HepG2 (cell line): ENCODE results near the gene TRABD. TPM values are rescaled to one million over a fixed set of nuclear protein-coding genes. Genes with fewer than 3 reads are reported as not detected.

Experiments used
- AGO1 ChIP-seq: fragments of 200-400 bp; formaldehyde crosslinking; IDR thresholded peaks from 2 replicates; pipeline ENCODE4 v1.6.1; 2017; ENCODE audit warnings: mild to moderate bottlenecking, low read depth, low read length, moderate library complexity; ENCODE audit not compliant: poor library complexity, severe bottlenecking
- ARID3A ChIP-seq: IDR thresholded peaks from 2 replicates; pipeline ENCODE4 v1.6.1; 2012; ENCODE audit warnings: low read depth, low read length, improper control_type of control experiment
- HNRNPK ChIP-seq: fragments of 200-400 bp; formaldehyde crosslinking; IDR thresholded peaks from 2 replicates; pipeline ENCODE4 v1.6.1; 2018; ENCODE audit warnings: low read length, low read depth, moderate library complexity, mild to moderate bottlenecking; ENCODE audit not compliant: poor library complexity, severe bottlenecking
- HOXA7 ChIP-seq: sonication (generic); formaldehyde crosslinking; IDR thresholded peaks from 2 replicates; pipeline ENCODE4 v1.8.1; 2022; ENCODE audit warnings: mild to moderate bottlenecking, missing genetic modification reagents, moderate library complexity
- KLF13 ChIP-seq: sonication (generic); formaldehyde crosslinking; IDR thresholded peaks from 2 replicates; pipeline ENCODE4 v1.4.0; 2020; ENCODE audit warnings: mild to moderate bottlenecking, missing genetic modification reagents
- PPARG ChIP-seq: conservative IDR thresholded peaks from 2 replicates; pipeline ENCODE4 v1.6.1; 2016; ENCODE audit warnings: missing biosample characterization, missing genetic modification reagents
- ZNF562 ChIP-seq: sonication (generic); formaldehyde crosslinking; IDR thresholded peaks from 2 replicates; pipeline ENCODE4 v1.8.0; 2022; ENCODE audit warnings: missing genetic modification reagents, borderline replicate concordance
- ZNF670 ChIP-seq: sonication (generic); formaldehyde crosslinking; IDR thresholded peaks from 2 replicates; pipeline ENCODE4 v1.8.0; 2022; ENCODE audit warnings: mild to moderate bottlenecking, missing genetic modification reagents, borderline replicate concordance
- ZNF775 ChIP-seq: sonication (generic); formaldehyde crosslinking; IDR thresholded peaks from 2 replicates; pipeline ENCODE4 v1.4.0; 2020; ENCODE audit warnings: missing genetic modification reagents, mild to moderate bottlenecking, moderate library complexity, borderline replicate concordance
- ZNF883 ChIP-seq: sonication (generic); formaldehyde crosslinking; IDR thresholded peaks from 2 replicates; pipeline ENCODE4 v1.5.1; 2020; ENCODE audit warnings: mild to moderate bottlenecking, missing genetic modification reagents; ENCODE audit errors: not compliant biosample characterization
- polyA plus RNA-seq, 8 experiments: library from polyadenylated mRNA; depleted of rRNA in 3 of 8; stranded (reverse) in 7 of 8; unstranded in 1 of 8; fragments of >200 nt; fragmentation: Illumina TruSeq in 4 of 8; extraction: Trizol in 4 of 8; gene quantifications; 2 replicates each; pipeline versions ENCODE4 v1.2.1 to v1.2.3, GENCODE V29; 2011 to 2016; ENCODE audit warnings: low read depth in 4 of 8, missing spikeins in 1 of 8, mixed read lengths in 1 of 8; ENCODE audit not compliant: insufficient read depth in 1 of 8
- total RNA-seq, 5 experiments: library from RNA; depleted of rRNA; stranded (reverse); fragments of >200 nt; fragmentation: Illumina TruSeq; extraction: Trizol; gene quantifications; 2 replicates each; pipeline ENCODE4 v1.2.3, GENCODE V29; 2016; ENCODE audit warnings: low read depth in 1 of 5
- TF ChIP-seq, protein P1 (sequence below): sonication (generic); formaldehyde crosslinking; IDR thresholded peaks from 2 replicates; pipeline ENCODE4 v1.4.0; 2020; ENCODE audit warnings: missing genetic modification reagents, borderline replicate concordance
- TF ChIP-seq, protein P2 (sequence below), 2 experiments: sonication (generic) in 1 of 2; formaldehyde crosslinking in 1 of 2; IDR thresholded peaks; 2 replicates each; pipeline versions ENCODE4 v1.6.1 to v1.9.0; 2014 to 2022; ENCODE audit warnings: antibody characterized with exemption in 1 of 2, borderline replicate concordance in 1 of 2, inconsistent platforms in 1 of 2, low read depth in 1 of 2, missing genetic modification reagents in 1 of 2
- TF ChIP-seq, protein P3 (sequence below): sonication (generic); formaldehyde crosslinking; conservative IDR thresholded peaks from 2 replicates; pipeline ENCODE4 v1.4.0; 2020; ENCODE audit warnings: missing genetic modification reagents

Gene TRABD
- total and polyA plus RNA-seq, 2 of the 13 experiments (the other 11 are each of a cell fraction or from before 2014, with no cell fraction given): 21.5 to 28.9 TPM

- TF ChIP-seq, protein P1, sequence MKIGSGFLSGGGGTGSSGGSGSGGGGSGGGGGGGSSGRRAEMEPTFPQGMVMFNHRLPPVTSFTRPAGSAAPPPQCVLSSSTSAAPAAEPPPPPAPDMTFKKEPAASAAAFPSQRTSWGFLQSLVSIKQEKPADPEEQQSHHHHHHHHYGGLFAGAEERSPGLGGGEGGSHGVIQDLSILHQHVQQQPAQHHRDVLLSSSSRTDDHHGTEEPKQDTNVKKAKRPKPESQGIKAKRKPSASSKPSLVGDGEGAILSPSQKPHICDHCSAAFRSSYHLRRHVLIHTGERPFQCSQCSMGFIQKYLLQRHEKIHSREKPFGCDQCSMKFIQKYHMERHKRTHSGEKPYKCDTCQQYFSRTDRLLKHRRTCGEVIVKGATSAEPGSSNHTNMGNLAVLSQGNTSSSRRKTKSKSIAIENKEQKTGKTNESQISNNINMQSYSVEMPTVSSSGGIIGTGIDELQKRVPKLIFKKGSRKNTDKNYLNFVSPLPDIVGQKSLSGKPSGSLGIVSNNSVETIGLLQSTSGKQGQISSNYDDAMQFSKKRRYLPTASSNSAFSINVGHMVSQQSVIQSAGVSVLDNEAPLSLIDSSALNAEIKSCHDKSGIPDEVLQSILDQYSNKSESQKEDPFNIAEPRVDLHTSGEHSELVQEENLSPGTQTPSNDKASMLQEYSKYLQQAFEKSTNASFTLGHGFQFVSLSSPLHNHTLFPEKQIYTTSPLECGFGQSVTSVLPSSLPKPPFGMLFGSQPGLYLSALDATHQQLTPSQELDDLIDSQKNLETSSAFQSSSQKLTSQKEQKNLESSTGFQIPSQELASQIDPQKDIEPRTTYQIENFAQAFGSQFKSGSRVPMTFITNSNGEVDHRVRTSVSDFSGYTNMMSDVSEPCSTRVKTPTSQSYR (CRISPR knock-in tag): no peak
- TF ChIP-seq ZNF775: no peak
- TF ChIP-seq, protein P2, sequence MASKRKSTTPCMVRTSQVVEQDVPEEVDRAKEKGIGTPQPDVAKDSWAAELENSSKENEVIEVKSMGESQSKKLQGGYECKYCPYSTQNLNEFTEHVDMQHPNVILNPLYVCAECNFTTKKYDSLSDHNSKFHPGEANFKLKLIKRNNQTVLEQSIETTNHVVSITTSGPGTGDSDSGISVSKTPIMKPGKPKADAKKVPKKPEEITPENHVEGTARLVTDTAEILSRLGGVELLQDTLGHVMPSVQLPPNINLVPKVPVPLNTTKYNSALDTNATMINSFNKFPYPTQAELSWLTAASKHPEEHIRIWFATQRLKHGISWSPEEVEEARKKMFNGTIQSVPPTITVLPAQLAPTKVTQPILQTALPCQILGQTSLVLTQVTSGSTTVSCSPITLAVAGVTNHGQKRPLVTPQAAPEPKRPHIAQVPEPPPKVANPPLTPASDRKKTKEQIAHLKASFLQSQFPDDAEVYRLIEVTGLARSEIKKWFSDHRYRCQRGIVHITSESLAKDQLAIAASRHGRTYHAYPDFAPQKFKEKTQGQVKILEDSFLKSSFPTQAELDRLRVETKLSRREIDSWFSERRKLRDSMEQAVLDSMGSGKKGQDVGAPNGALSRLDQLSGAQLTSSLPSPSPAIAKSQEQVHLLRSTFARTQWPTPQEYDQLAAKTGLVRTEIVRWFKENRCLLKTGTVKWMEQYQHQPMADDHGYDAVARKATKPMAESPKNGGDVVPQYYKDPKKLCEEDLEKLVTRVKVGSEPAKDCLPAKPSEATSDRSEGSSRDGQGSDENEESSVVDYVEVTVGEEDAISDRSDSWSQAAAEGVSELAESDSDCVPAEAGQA (IDR thresholded peaks at IDR 0.05; ENCODE audit: low read depth): no peak
- TF ChIP-seq, protein P2 (CRISPR knock-in tag; IDR thresholded peaks at IDR 0.05; ENCODE audit: borderline replicate concordance): no peak; the same call in 1 of the 2 replicates
- TF ChIP-seq ARID3A: no peak
- no peak for TF ChIP-seq AGO1
- no peak for TF ChIP-seq PPARG (CRISPR knock-in tag)
- TF ChIP-seq ZNF670 (CRISPR knock-in tag): no peak
- TF ChIP-seq ZNF883 (CRISPR knock-in tag): no peak
- no peak for TF ChIP-seq ZNF562 (CRISPR knock-in tag)
- TF ChIP-seq, protein P3, sequence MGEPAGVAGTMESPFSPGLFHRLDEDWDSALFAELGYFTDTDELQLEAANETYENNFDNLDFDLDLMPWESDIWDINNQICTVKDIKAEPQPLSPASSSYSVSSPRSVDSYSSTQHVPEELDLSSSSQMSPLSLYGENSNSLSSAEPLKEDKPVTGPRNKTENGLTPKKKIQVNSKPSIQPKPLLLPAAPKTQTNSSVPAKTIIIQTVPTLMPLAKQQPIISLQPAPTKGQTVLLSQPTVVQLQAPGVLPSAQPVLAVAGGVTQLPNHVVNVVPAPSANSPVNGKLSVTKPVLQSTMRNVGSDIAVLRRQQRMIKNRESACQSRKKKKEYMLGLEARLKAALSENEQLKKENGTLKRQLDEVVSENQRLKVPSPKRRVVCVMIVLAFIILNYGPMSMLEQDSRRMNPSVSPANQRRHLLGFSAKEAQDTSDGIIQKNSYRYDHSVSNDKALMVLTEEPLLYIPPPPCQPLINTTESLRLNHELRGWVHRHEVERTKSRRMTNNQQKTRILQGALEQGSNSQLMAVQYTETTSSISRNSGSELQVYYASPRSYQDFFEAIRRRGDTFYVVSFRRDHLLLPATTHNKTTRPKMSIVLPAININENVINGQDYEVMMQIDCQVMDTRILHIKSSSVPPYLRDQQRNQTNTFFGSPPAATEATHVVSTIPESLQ (CRISPR knock-in tag): no peak
- no peak for TF ChIP-seq HOXA7
- TF ChIP-seq KLF13 (CRISPR knock-in tag): no peak
- TF ChIP-seq HNRNPK: no peak
These were observed 15.7 kb downstream of the TRABD start (continued) for GRCh38 chr22:50201191-50202129.
